DOHH2 (cell line): ENCODE results near the gene AMDHD1.

Experiments used
- H3F3A ChIP-seq: fragments of 200-600 bp; sonication (generic), shearing (Covaris generic); 2 replicates; pipeline ENCODE4 v1.6.0; 2016; ENCODE audit warnings: antibody characterized with exemption, mild to moderate bottlenecking; ENCODE audit not compliant: control insufficient read depth, insufficient read depth
- H3K27ac ChIP-seq: fragments of 200-600 bp; sonication (generic); 2 replicates; pipeline ENCODE4 v1.5.1; 2014; ENCODE audit warnings: low read depth, mild to moderate bottlenecking, low read length, moderate library complexity
- H3K27me3 ChIP-seq: fragments of 200-600 bp; sonication (generic); 2 replicates; pipeline ENCODE4 v1.6.1; 2014; ENCODE audit warnings: mild to moderate bottlenecking, low read length, mixed read lengths; ENCODE audit not compliant: control insufficient read depth
- H3K36me3 ChIP-seq: fragments of 200-600 bp; sonication (generic); 2 replicates; pipeline ENCODE4 v1.6.1; 2014; ENCODE audit warnings: mild to moderate bottlenecking, low read length, moderate library complexity, mixed read lengths; ENCODE audit not compliant: control insufficient read depth
- H3K4me1 ChIP-seq: fragments of 200-600 bp; sonication (generic); 2 replicates; pipeline ENCODE4 v1.6.1; 2014; ENCODE audit warnings: mild to moderate bottlenecking, low read length, mixed read lengths; ENCODE audit not compliant: control insufficient read depth
- H3K4me2 ChIP-seq: fragments of 200-600 bp; sonication (generic); 2 replicates; pipeline ENCODE4 v1.6.0; 2014; ENCODE audit warnings: mild to moderate bottlenecking, low read length, moderate library complexity
- H3K4me3 ChIP-seq: fragments of 200-600 bp; sonication (generic); 2 replicates; pipeline ENCODE4 v1.5.1; 2014; ENCODE audit warnings: mild to moderate bottlenecking, low read length, mixed read lengths
- H3K79me2 ChIP-seq: fragments of 200-600 bp; sonication (generic); 2 replicates; pipeline ENCODE4 v1.6.1; 2014; ENCODE audit warnings: mild to moderate bottlenecking, low read length, mixed read lengths; ENCODE audit not compliant: control insufficient read depth
- H3K9me2 ChIP-seq: fragments of 200-600 bp; sonication (generic); replicated peaks from 2 replicates; pipeline ENCODE4 v1.6.1; 2014; ENCODE audit warnings: mild to moderate bottlenecking, low read length, mixed read lengths; ENCODE audit not compliant: control insufficient read depth
- H3K9me3 ChIP-seq: fragments of 200-600 bp; sonication (generic); 2 replicates; pipeline ENCODE4 v1.6.1; 2014; ENCODE audit warnings: antibody characterized with exemption, low read length, mixed read lengths; ENCODE audit not compliant: control insufficient read depth, insufficient read depth
- H4K20me1 ChIP-seq: fragments of 200-600 bp; sonication (generic); 2 replicates; pipeline ENCODE4 v1.6.0; 2014; ENCODE audit warnings: low read depth, mild to moderate bottlenecking, antibody characterized with exemption, low read length, moderate library complexity; ENCODE audit not compliant: control insufficient read depth, insufficient read depth
- CTCF ChIP-seq: fragments of 200-600 bp; sonication (generic); IDR thresholded peaks from one replicate; pipeline ENCODE4 v1.5.1; 2014; ENCODE audit warnings: antibody characterized with exemption, mild to moderate bottlenecking, low read depth, low read length; ENCODE audit not compliant: poor library complexity, severe bottlenecking
- EZH2phosphoT487 ChIP-seq: fragments of 200-600 bp; sonication (generic); IDR thresholded peaks from 2 replicates; pipeline ENCODE4 v1.6.1; 2017; ENCODE audit warnings: borderline replicate concordance, mild to moderate bottlenecking, antibody characterized with exemption, low read length, moderate library complexity, mixed read lengths

The AMDHD1 gene

GRCh38 chr12:95976416-95976832 is 33.3 kb downstream of the AMDHD1 start:
- no peaks in the 10 kb centered on the region for H3K79me2 ChIP-seq
- H3F3A ChIP-seq: no peaks in the 10 kb centered on the region
- H3K9me2 ChIP-seq: no peaks in the 10 kb centered on the region
- H3K36me3 ChIP-seq: no peaks in the 10 kb centered on the region
- H3K4me3 ChIP-seq: no peak overlapping the region
- TF ChIP-seq EZH2phosphoT487 (no peak), CTCF (no peak)
- H3K27ac ChIP-seq: no peak overlapping the region
- no peaks in the 10 kb centered on the region for H4K20me1 ChIP-seq
- no peak overlapping the region for H3K4me2 ChIP-seq
- no peaks in the 10 kb centered on the region for H3K27me3 ChIP-seq
- H3K4me1 ChIP-seq: peaks cover 22% of the 10 kb centered on the region
- no peaks in the 10 kb centered on the region for H3K9me3 ChIP-seq

- no peak for TF ChIP-seq CTCF
- TF ChIP-seq EZH2phosphoT487: no peak
- H3K9me3 ChIP-seq: no peaks in the 10 kb centered on the region
- H3K79me2 ChIP-seq: no peaks in the 10 kb centered on the region
- no peaks in the 10 kb centered on the region for H3K36me3 ChIP-seq
- no peaks in the 10 kb centered on the region for H3F3A ChIP-seq
- H3K4me3 ChIP-seq: no peak overlapping the region
- peaks cover 22% of the 10 kb centered on the region for H3K4me1 ChIP-seq
- no peak overlapping the region for H3K4me2 ChIP-seq
- no peaks in the 10 kb centered on the region for H3K9me2 ChIP-seq
- no peaks in the 10 kb centered on the region for H3K27me3 ChIP-seq
- no peak overlapping the region for H3K27ac ChIP-seq
- no peaks in the 10 kb centered on the region for H4K20me1 ChIP-seq
These were observed 34.7 kb downstream of the AMDHD1 start for GRCh38 chr12:95977764-95978305.

GRCh38 chr12:95978351-95978750 is 35.2 kb downstream of the AMDHD1 start:
- Histone ChIP-seq H3K27me3 (no peaks in the 10 kb centered on the region), H3K9me2 (no peaks in the 10 kb centered on the region), H3K4me3 (no peak overlapping the region), H3K36me3 (no peaks in the 10 kb centered on the region), H4K20me1 (no peaks in the 10 kb centered on the region), H3K9me3 (no peaks in the 10 kb centered on the region), H3K79me2 (no peaks in the 10 kb centered on the region), H3K4me2 (no peak overlapping the region), H3K4me1 (peaks cover 19% of the 10 kb centered on the region), H3F3A (no peaks in the 10 kb centered on the region), H3K27ac (no peak overlapping the region)
- no peak for TF ChIP-seq EZH2phosphoT487
- TF ChIP-seq CTCF: no peak

GRCh38 chr12:95978774-95979173 is 35.6 kb downstream of the AMDHD1 start:
- H3F3A ChIP-seq: no peaks in the 10 kb centered on the region
- no peak overlapping the region for H3K4me3 ChIP-seq
- no peaks in the 10 kb centered on the region for H3K36me3 ChIP-seq
- no peak overlapping the region for H3K27ac ChIP-seq
- no peaks in the 10 kb centered on the region for H3K79me2 ChIP-seq
- H3K4me2 ChIP-seq: no peak overlapping the region
- TF ChIP-seq EZH2phosphoT487: no peak
- no peaks in the 10 kb centered on the region for H3K27me3 ChIP-seq
- H3K9me3 ChIP-seq: no peaks in the 10 kb centered on the region
- H3K4me1 ChIP-seq: peaks cover 15% of the 10 kb centered on the region
- no peaks in the 10 kb centered on the region for H4K20me1 ChIP-seq
- H3K9me2 ChIP-seq: no peaks in the 10 kb centered on the region
